ENCODE results near the gene OPN4.

DNA sequence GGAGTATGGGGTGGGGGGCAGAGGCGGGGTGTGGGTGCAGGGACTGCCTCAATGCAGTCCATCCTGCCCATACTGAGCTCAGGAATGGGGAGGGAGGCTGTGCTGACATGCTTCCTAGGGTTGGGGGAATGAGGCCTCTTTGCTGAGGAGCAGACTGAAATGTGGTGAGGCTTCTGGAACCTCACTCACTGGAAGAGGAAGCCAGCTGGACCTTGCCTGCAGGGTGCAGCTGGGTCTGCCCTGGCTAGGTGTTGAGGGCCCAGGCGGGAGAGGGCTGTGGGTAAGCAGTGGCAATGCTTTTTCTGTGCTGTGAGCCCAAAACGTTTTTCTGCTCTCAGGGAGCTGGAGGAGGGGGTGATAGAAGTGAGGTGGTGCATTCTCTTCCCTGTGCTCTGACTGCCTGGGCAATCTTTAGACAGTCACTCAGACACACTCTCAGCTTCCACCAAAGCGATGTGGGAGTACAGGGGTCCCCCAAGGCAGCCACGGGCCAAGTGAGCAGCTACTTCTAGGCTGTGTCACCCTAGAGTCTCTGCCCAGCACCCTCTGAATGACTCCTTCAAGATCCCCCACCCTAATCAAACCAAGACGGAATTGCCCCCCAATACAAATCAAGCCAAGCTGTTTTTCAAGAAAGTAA lies 60.9 kb downstream of the OPN4 start:
- TF ChIP-seq, protein P1, sequence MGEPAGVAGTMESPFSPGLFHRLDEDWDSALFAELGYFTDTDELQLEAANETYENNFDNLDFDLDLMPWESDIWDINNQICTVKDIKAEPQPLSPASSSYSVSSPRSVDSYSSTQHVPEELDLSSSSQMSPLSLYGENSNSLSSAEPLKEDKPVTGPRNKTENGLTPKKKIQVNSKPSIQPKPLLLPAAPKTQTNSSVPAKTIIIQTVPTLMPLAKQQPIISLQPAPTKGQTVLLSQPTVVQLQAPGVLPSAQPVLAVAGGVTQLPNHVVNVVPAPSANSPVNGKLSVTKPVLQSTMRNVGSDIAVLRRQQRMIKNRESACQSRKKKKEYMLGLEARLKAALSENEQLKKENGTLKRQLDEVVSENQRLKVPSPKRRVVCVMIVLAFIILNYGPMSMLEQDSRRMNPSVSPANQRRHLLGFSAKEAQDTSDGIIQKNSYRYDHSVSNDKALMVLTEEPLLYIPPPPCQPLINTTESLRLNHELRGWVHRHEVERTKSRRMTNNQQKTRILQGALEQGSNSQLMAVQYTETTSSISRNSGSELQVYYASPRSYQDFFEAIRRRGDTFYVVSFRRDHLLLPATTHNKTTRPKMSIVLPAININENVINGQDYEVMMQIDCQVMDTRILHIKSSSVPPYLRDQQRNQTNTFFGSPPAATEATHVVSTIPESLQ (CRISPR knock-in tag; conservative IDR thresholded peaks at IDR 0.05): no peak
- no peak for TF ChIP-seq EZH2 (conservative IDR thresholded peaks at IDR 0.05; ENCODE audit: low read depth, low read length)
- TF ChIP-seq FOXA3 (CRISPR knock-in tag; IDR thresholded peaks at IDR 0.05): no peak
- TF ChIP-seq ZNF12 (CRISPR knock-in tag; IDR thresholded peaks at IDR 0.05): no peak
- no peak for TF ChIP-seq ESRRA (CRISPR knock-in tag; IDR thresholded peaks at IDR 0.05; ENCODE audit: low read depth)
- TF ChIP-seq ZBTB20 (CRISPR knock-in tag; IDR thresholded peaks at IDR 0.05; ENCODE audit: borderline replicate concordance, low read depth): no peak
- no peak for TF ChIP-seq CHD2 (IDR thresholded peaks at IDR 0.05; ENCODE audit: low read depth, low read length)
- TF ChIP-seq MXI1 (IDR thresholded peaks at IDR 0.05; ENCODE audit: borderline replicate concordance, low read depth, low read length): no peak
- TF ChIP-seq POLR2A (IDR thresholded peaks at IDR 0.05; ENCODE audit: insufficient read depth in 1 of 2, low read depth in 2 of 2, low read length in 2 of 2): no peak
- TF ChIP-seq, protein P2, sequence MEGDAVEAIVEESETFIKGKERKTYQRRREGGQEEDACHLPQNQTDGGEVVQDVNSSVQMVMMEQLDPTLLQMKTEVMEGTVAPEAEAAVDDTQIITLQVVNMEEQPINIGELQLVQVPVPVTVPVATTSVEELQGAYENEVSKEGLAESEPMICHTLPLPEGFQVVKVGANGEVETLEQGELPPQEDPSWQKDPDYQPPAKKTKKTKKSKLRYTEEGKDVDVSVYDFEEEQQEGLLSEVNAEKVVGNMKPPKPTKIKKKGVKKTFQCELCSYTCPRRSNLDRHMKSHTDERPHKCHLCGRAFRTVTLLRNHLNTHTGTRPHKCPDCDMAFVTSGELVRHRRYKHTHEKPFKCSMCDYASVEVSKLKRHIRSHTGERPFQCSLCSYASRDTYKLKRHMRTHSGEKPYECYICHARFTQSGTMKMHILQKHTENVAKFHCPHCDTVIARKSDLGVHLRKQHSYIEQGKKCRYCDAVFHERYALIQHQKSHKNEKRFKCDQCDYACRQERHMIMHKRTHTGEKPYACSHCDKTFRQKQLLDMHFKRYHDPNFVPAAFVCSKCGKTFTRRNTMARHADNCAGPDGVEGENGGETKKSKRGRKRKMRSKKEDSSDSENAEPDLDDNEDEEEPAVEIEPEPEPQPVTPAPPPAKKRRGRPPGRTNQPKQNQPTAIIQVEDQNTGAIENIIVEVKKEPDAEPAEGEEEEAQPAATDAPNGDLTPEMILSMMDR (CRISPR knock-in tag; IDR thresholded peaks at IDR 0.05): no peak
- TF ChIP-seq ZNF672 (CRISPR knock-in tag; IDR thresholded peaks at IDR 0.05): no peak
- TF ChIP-seq GPN1 (CRISPR knock-in tag; IDR thresholded peaks at IDR 0.05; ENCODE audit: borderline replicate concordance): no peak
- no peak for TF ChIP-seq POLR2AphosphoS2 (IDR thresholded peaks at IDR 0.05; ENCODE audit: low read depth, low read length)
- no peak for TF ChIP-seq ZNF274 (CRISPR knock-in tag; IDR thresholded peaks at IDR 0.05)
